Myocyte (in vitro differentiated cells): ENCODE data around the gene CLEC11A. TPM values are rescaled to one million over a fixed set of nuclear protein-coding genes. Genes with fewer than 3 reads are reported as not detected.
A peak's percentile ranks its signal among the peaks of the same experiment; 100 is the strongest.

Experiments
- DNase-seq: peaks from one replicate; pipeline ENCODE4 v3.0.0-alpha.2; 2012; ENCODE audit warnings: low read depth
- total RNA-seq: library from RNA; depleted of rRNA; stranded (reverse); fragments of >200 nt; gene quantifications from 2 replicates; pipeline ENCODE4 v1.2.3, GENCODE V29; 2014

Gene CLEC11A
- total RNA-seq, 1 donor from 2014 or later = 35.5 TPM

- DNase-seq = no peak
These were observed 19.0 kb upstream of the CLEC11A start for GRCh38 chr19:50703915-50704796.

- DNase-seq = peak; percentile 76
These were observed 17.6 kb upstream of the CLEC11A start for GRCh38 chr19:50705422-50706019.

- DNase-seq = no peak
These were observed 16.8 kb upstream of the CLEC11A start for GRCh38 chr19:50706387-50706786.

- DNase-seq = no peak
These were observed 14.8 kb upstream of the CLEC11A start for GRCh38 chr19:50708179-50708879.

GRCh38 chr19:50710094-50710493, 13.1 kb upstream of the CLEC11A start:
- no peak for DNase-seq

- no peak for DNase-seq
These were observed 12.6 kb upstream of the CLEC11A start for GRCh38 chr19:50710612-50711011.

- no peak for DNase-seq
These were observed 12.0 kb upstream of the CLEC11A start for GRCh38 chr19:50711196-50711595.

GRCh38 chr19:50711805-50712204, 11.4 kb upstream of the CLEC11A start:
- DNase-seq = no peak

- DNase-seq = peak; percentile 36
These were observed 10.3 kb upstream of the CLEC11A start for GRCh38 chr19:50712833-50713232.

GRCh38 chr19:50713556-50714236, 9.5 kb upstream of the CLEC11A start:
- DNase-seq = no peak

GRCh38 chr19:50716178-50717025, 6.8 kb upstream of the CLEC11A start:
- DNase-seq = no peak

- DNase-seq = peak; percentile 93
These were observed 6.0 kb upstream of the CLEC11A start for GRCh38 chr19:50717026-50717723.

- DNase-seq = no peak
These were observed 5.3 kb upstream of the CLEC11A start for GRCh38 chr19:50717891-50718254.

- DNase-seq = peak; percentile 65
These were observed 4.7 kb upstream of the CLEC11A start for GRCh38 chr19:50718255-50719118.

GRCh38 chr19:50719119-50719435, 4.1 kb upstream of the CLEC11A start:
- no peak for DNase-seq

- DNase-seq = peak; percentile 35
These were observed 3.6 kb upstream of the CLEC11A start, which contains the start of gene SHANK1 for GRCh38 chr19:50719566-50719965. Gene SHANK1, minus strand, starts transcription at chr19:50719802. Its CDS starts 2,883 bp downstream, at chr19:50716919.

- no peak for DNase-seq
These were observed 2.8 kb upstream of the CLEC11A start for GRCh38 chr19:50720181-50720920.

- peak; percentile 72 for DNase-seq
These were observed 2.2 kb upstream of the CLEC11A start for GRCh38 chr19:50720921-50721381.
